Pancreas (tissue), 10 donors: ENCODE results near the gene PRKCE. TPM values are rescaled to one million over a fixed set of nuclear protein-coding genes. Genes with fewer than 3 reads are reported as not detected.

Experiments
- ATAC-seq, 4 donors: fragments of 200-7000 bp; cut with Tn5 transposase; one replicate each; pipeline versions ENCODE4 v1.8.0 to v1.9.1; 2020; ENCODE audit warnings: mild to moderate bottlenecking in 4 of 4, moderate library complexity in 4 of 4
- DNase-seq, 6 donors: peaks; one replicate each; pipeline ENCODE4 v3.0.0-alpha.2; 2020
- FAIRE-seq: peaks from 2 replicates; lab custom pipeline; 2012; peaks lifted over from hg19 to GRCh38; lab: Jason Lieb, UNC
- H3K27ac ChIP-seq, 4 donors: fragments of 200-600 bp; sonication (generic); 1 replicate in 3 of 4; 2 replicates in 1 of 4; pipeline versions ENCODE4 v1.5.0 to v1.8.0; 2020
- H3K27me3 ChIP-seq, 4 donors: fragments of 200-600 bp; one replicate each; pipeline ENCODE4 v1.8.0; 2021
- H3K36me3 ChIP-seq, 3 donors: fragments of 200-600 bp; sonication (generic) in 1 of 3; one replicate each; pipeline versions ENCODE4 v1.5.0 to v1.8.0; 2020 to 2021
- H3K4me1 ChIP-seq, 3 donors: fragments of 200-600 bp; one replicate each; pipeline ENCODE4 v1.8.0; 2021
- H3K4me3 ChIP-seq, 4 donors: fragments of 200-600 bp; sonication (generic) in 2 of 4; one replicate each; pipeline versions ENCODE4 v1.5.0 to v1.8.0; 2020 to 2021
- H3K9me3 ChIP-seq, 4 donors: fragments of 200-600 bp; one replicate each; pipeline ENCODE4 v1.8.0; 2021
- WGBS, 2 donors: extraction: QIAGEN DNeasy Blood & Tissue Kit; methylation state at CpG; one replicate each; pipeline ENCODE4 v1.1.7; 2013; 5-methylcytosine and 5-hydroxymethylcytosine counted together
- intact Hi-C, 3 donors: fragments of 100-400 bp; cut with DNase I; formaldehyde crosslinking; loops; one replicate each; pipeline versions ENCODE4 v1.11.1 to v1.14.2; 2022
- polyA plus RNA-seq, 2 donors: library from polyadenylated mRNA; stranded (reverse); fragments of 200-250 nt; gene quantifications; one replicate each; pipeline ENCODE4 v1.2.3, GENCODE V29; 2013
- total RNA-seq, 6 donors: library from RNA; stranded (reverse); fragmentation: NEBNext Ultra II Directional in 4 of 6; extraction: Animal tissue kit (Norgen Biotek cat#: 25700) in 4 of 6; gene quantifications; one replicate each; pipeline versions ENCODE4 v1.2.1 to v1.2.4, GENCODE V29; 2021 to 2023
- TF ChIP-seq, protein P1 (sequence below), 4 donors: fragments of 200-600 bp; sonication (generic) in 3 of 4; IDR thresholded peaks; one replicate each; pipeline versions ENCODE4 v1.5.0 to v1.8.0; 2021; ENCODE audit warnings: antibody characterized with exemption in 4 of 4
- donor health status: healthy with polysubstance abuse.
- donor health status: DM: no; HTN: no; CAD: no; lungs with moderate emphysema.
- donor health status: DM: no; HTN: no; CAD: no.
- donor health status: control.
- donor health status: control.
- donor health status: Bipolar disorder and iron deficiency.
- donor health status: DM: yes; HTN: yes; CAD: no.
- donor health status: DM: no; HTN: no; CAD: no.
- donor health status: DM: no; HTN: no; CAD: no.
- donor health status: DM: yes; HTN: yes; CAD: no.

The PRKCE gene
- total and polyA plus RNA-seq, 8 donors: 4.0 to 19.4 (median 10.0) TPM

GRCh38 chr2:46117994-46118393, 466.5 kb downstream of the PRKCE start:
- no peaks in the 10 kb centered on the region for H3K27me3 ChIP-seq
- no peak for ATAC-seq
- intact Hi-C loops: no loop called here
- no peak overlapping the region for H3K4me3 ChIP-seq
- TF ChIP-seq, protein P1, sequence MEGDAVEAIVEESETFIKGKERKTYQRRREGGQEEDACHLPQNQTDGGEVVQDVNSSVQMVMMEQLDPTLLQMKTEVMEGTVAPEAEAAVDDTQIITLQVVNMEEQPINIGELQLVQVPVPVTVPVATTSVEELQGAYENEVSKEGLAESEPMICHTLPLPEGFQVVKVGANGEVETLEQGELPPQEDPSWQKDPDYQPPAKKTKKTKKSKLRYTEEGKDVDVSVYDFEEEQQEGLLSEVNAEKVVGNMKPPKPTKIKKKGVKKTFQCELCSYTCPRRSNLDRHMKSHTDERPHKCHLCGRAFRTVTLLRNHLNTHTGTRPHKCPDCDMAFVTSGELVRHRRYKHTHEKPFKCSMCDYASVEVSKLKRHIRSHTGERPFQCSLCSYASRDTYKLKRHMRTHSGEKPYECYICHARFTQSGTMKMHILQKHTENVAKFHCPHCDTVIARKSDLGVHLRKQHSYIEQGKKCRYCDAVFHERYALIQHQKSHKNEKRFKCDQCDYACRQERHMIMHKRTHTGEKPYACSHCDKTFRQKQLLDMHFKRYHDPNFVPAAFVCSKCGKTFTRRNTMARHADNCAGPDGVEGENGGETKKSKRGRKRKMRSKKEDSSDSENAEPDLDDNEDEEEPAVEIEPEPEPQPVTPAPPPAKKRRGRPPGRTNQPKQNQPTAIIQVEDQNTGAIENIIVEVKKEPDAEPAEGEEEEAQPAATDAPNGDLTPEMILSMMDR (IDR thresholded peaks at IDR 0.05): no peak
- H3K4me1 ChIP-seq: no peaks in the 10 kb centered on the region
- FAIRE-seq: no peak
- H3K36me3 ChIP-seq: no peaks in the 10 kb centered on the region
- no peak for DNase-seq
- WGBS, 2 donors: 86 to 88% methylated on average over 3 of the region's 3 CpGs
- H3K27ac ChIP-seq: no peak overlapping the region
- no peaks in the 10 kb centered on the region for H3K9me3 ChIP-seq

GRCh38 chr2:46118656-46119371, 467.3 kb downstream of the PRKCE start:
- ATAC-seq (no peak), DNase-seq (no peak), FAIRE-seq (no peak)
- 82 to 89% methylated on average over 7 of the region's 7 CpGs for WGBS, 2 donors
- no peaks in the 10 kb centered on the region for H3K9me3 ChIP-seq
- TF ChIP-seq, protein P1 (IDR thresholded peaks at IDR 0.05): no peak
- intact Hi-C loops: no loop called here
- H3K4me3 ChIP-seq: no peak overlapping the region
- no peaks in the 10 kb centered on the region for H3K4me1 ChIP-seq
- no peaks in the 10 kb centered on the region for H3K27me3 ChIP-seq
- no peak overlapping the region for H3K27ac ChIP-seq
- no peaks in the 10 kb centered on the region for H3K36me3 ChIP-seq

GRCh38 chr2:46119453-46119852, 468.0 kb downstream of the PRKCE start:
- H3K9me3 ChIP-seq: no peaks in the 10 kb centered on the region
- intact Hi-C loops: no loop called here
- DNase-seq: no peak
- no peaks in the 10 kb centered on the region for H3K36me3 ChIP-seq
- TF ChIP-seq, protein P1 (IDR thresholded peaks at IDR 0.05): no peak
- 83 to 92% methylated on average over 5 of the region's 5 CpGs for WGBS, 2 donors
- H3K4me1 ChIP-seq: no peaks in the 10 kb centered on the region
- no peak overlapping the region for H3K27ac ChIP-seq
- no peak for FAIRE-seq
- H3K4me3 ChIP-seq: no peak overlapping the region
- no peaks in the 10 kb centered on the region for H3K27me3 ChIP-seq
- peak in 1 of 4 donors; percentile 34 for ATAC-seq

- H3K9me3 ChIP-seq: no peaks in the 10 kb centered on the region
- no peaks in the 10 kb centered on the region for H3K4me1 ChIP-seq
- no peak for ATAC-seq
- H3K27ac ChIP-seq: no peak overlapping the region
- no peaks in the 10 kb centered on the region for H3K27me3 ChIP-seq
- TF ChIP-seq, protein P1 (IDR thresholded peaks at IDR 0.05): no peak
- DNase-seq: no peak
- 66 to 72% methylated on average over 5 of the region's 5 CpGs for WGBS, 2 donors
- no peaks in the 10 kb centered on the region for H3K36me3 ChIP-seq
- H3K4me3 ChIP-seq: no peak overlapping the region
- no peak for FAIRE-seq
- intact Hi-C loops: no loop called here
Observed at GRCh38 chr2:46120792-46121555, 469.5 kb downstream of the PRKCE start.
